ENCODE results near the gene GABPB2.

Gene GABPB2

DNA sequence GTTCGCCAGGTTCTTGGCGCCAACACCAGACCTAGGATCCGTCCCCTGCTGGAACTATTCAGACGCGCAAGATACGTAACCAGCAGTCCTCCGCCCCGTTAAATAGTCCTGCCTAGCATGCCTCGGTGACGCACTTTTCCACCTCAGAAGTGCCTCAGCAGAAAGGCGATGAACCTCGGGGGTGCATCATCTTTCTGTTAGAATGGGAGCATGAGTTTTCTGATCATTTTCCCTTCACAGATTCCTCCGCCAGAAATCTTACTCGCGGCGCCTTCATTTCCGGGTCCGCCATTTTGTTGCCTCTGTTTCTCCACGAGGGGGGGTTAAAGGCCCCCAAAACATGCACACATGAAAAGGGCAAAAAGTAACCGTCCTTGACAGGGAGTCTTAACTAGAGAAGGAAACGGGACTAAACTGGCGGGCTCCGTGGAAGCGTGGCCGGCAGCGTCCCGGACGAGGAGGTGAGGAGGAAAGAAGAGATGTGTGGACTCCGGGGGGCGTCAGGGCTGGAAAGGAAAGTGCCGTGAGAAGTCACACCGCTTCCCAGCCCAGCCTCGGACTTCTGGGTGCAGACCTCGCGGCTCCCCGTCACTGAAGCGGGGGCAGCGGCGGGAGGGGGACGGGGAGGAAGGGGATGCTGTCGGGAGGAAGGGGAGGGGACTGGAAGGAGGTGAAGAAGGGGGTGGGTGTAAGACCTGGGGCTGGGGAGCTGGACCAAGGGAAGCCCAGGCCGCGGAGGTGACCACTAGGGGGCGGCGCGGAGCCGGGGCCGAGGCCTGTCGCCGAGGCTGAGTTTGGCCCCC lies at the start of gene GABPB2:
Gene GABPB2, plus strand, starts transcription at position 288 of the 803 bp plus-strand sequence. CDS start 17,429 bp downstream, outside the sequence.
- DNase-seq, result peak; percentile 84

GRCh38 chr1:151024540-151025146 lies 45.9 kb upstream of the GABPB2 start:
- DNase-seq, result peak; percentile 68

- no peak for DNase-seq
Measured at GRCh38 chr1:151026460-151026859, 44.1 kb upstream of the GABPB2 start.

- DNase-seq, result no peak
Measured at GRCh38 chr1:151032164-151032563, 38.4 kb upstream of the GABPB2 start.

DNA sequence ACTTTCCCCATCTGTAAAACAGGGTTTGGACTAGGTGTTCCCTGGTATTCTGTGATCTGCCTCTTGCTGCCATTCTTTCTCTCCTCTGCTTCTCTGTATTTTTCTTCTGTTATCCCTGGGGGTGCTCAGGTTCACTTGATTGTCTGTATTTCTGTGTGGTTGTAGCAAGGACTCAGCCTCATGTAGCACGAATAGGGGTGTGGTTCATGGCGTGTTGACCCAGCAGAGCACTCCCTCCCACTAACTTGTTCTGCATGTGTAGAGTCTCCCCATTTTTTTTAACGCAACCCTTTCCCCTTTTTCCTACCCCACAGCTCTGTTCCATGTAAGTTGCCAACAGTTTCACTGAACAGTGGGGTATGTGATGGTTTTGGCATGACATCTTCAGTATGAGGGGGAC lies 35.4 kb upstream of the GABPB2 start:
- no peak for DNase-seq

- no peak for DNase-seq
Measured at GRCh38 chr1:151036356-151036755, 34.2 kb upstream of the GABPB2 start, which contains the start of gene BNIPL. TSS of gene BNIPL (plus strand) at chr1:151036586. CDS start at chr1:151036726, 140 bp downstream.

DNA sequence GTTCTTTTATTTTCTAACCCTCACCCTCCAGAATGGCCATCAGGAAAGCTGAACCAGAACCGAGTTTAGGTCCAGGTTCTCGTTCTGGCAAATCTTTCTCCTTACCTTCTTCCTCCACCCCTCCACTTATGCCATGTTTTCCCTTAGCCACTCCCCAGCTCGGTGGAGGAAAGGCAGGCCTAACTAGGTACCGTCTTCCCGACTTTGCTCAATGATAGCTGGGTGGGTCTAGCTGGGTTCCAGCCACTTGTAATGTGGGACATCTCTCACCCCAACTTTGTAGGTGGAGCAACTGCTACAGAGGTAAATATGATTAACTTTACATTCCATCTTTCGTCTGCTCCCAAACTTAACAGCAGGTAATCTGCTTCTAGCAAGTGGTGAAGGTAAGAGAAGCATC lies 33.5 kb upstream of the GABPB2 start:
- no peak for DNase-seq

GRCh38 chr1:151039521-151039920 lies 31.0 kb upstream of the GABPB2 start:
- no peak for DNase-seq

DNA sequence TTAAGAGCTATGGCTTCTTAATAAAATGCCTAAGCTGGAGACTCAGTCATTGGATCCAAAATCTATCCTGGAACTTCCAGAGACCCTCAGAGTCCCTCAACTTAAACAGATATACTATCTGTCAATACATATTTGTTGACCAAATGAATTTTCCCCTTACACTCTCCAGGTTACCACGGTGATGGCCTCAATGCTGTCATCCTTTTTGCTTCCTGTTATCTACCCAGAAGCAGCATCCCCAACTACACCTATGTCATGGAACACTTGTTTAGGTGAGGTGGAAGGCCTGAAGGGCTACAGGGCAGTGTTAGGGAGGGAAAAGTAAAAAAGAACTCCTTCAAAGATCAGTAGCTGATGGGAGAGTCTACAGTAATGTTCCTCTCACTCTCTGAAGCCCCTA lies 27.4 kb upstream of the GABPB2 start:
- no peak for DNase-seq

- DNase-seq, result peak; percentile 31
Measured at GRCh38 chr1:151047591-151047924, 23.0 kb upstream of the GABPB2 start, which contains the start of gene C1orf56. TSS of gene C1orf56 (plus strand) at chr1:151047751. CDS start at chr1:151047848, 97 bp downstream.

GRCh38 chr1:151047925-151048644 lies 22.5 kb upstream of the GABPB2 start:
- DNase-seq, result peak; percentile 44

DNA sequence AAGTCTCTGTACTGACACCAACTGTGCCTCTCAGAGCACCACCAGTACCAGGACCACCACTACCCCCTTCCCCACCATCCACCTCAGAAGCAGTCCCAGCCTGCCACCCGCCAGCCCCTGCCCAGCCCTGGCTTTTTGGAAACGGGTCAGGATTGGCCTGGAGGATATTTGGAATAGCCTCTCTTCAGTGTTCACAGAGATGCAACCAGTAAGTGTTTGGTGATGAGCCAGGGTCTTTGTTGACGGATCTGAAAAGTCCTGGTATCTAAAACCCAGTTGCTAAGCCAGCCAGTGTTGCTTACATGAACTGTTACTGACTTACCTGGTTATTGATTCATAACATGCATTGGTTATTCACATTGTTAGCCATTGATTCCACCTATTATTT lies 21.9 kb upstream of the GABPB2 start:
- no peak for DNase-seq

- DNase-seq, result no peak
Measured at GRCh38 chr1:151049458-151049857, 21.1 kb upstream of the GABPB2 start.

DNA sequence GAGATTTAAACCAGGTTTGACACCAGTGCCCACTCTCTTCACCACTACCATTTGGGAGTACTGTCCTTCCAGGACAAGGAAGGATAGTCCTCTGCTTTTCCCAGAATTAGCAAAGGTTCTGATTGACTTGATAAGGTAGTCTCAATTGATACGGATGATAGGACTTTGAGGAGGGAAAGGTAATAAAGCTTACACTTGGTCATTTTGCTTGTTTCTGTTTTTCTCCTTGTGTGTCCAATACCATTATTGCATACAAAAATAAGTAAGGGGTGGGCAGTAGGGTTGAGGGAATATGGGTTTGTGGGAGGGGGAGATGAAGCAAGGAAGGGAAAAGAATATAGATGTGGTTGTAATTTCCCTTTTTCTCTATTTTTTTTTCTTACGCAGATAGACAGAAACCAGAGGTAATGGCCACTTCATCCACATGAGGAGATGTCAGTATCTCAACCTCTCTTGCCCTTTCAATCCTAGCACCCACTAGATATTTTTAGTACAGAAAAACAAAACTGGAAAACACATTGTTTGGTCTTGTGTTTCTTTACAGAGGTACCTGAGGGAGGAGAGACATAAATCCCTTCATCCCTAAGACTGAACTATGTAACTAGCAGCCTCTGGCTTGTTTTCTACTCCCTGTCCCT lies 20.4 kb upstream of the GABPB2 start:
- DNase-seq, result no peak

- no peak for DNase-seq
Measured at GRCh38 chr1:151051356-151052009, 19.1 kb upstream of the GABPB2 start.

- no peak for DNase-seq
Measured at GRCh38 chr1:151054971-151055547, 15.5 kb upstream of the GABPB2 start.

DNA sequence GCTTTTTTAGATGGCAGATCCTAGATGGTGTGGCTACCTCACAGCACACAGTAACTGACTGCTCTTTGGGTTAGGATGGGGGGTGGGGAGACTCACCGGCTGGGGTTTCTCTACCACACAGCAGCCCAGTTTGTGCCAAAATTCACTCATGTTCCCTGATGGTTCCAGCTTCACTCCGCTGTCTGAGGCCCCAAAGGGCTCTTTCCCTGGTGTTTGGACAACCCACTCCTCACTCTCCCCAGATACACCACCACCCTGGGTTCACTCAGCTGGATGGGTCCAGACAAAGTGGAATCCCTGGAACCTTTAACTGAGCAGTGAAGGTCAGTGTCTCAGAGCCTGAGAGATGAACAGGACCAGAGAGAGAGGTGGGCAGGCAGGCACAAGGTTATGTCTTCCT lies 15.0 kb upstream of the GABPB2 start:
- DNase-seq, result no peak

DNA sequence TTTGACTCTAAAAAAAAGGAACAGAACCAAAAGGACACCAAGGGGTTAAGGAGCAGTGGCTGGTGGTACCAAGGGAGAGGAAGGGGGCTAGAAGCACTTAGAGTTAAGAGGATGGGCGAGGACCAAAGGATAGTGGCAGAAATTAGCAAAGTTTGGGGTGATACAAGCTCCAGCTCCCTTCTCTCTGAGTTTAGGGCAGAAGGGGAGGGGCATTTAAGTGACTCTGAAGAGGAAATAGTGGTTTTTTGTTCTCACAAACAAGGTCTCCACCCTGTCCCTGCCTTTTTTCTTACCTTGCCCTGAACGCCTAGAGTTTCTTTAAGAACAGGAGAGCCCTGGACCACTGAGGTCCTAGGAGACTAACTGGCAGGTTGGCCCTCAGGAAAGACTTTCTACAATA lies 14.4 kb upstream of the GABPB2 start:
- no peak for DNase-seq

GRCh38 chr1:151058692-151059091 lies 11.9 kb upstream of the GABPB2 start:
- no peak for DNase-seq

GRCh38 chr1:151059109-151060006 lies 11.2 kb upstream of the GABPB2 start, which contains the start of gene CDC42SE1:
TSS of gene CDC42SE1 (minus strand) at chr1:151059622. CDS start at chr1:151055730, 3,892 bp downstream.
- peak; percentile 82 for DNase-seq

GRCh38 chr1:151060007-151060656 lies 10.4 kb upstream of the GABPB2 start, which contains the start of gene MLLT11:
TSS of gene MLLT11 (plus strand) at chr1:151060397. CDS start at chr1:151067225, 6,828 bp downstream.
- DNase-seq, result no peak
